IPS-18a (cell line): Measurements from ENCODE around the gene TTC28.
"Not testable (repeated sequence)": the region's sequence is repeated elsewhere in the genome, so short reads cannot be mapped to it uniquely, and the experiment has no call there.

Experiments used
- H3K27ac ChIP-seq: one replicate; pipeline ENCODE4 v1.5.1; 2013; ENCODE audit warnings: low read length
- H3K27me3 ChIP-seq: one replicate; pipeline ENCODE4 v1.6.1; 2013; ENCODE audit warnings: mild to moderate bottlenecking, low read length; ENCODE audit not compliant: control insufficient read depth, insufficient read depth
- H3K36me3 ChIP-seq: one replicate; pipeline ENCODE4 v1.6.1; 2013; ENCODE audit warnings: low read depth, low read length; ENCODE audit not compliant: control insufficient read depth
- H3K4me1 ChIP-seq: one replicate; pipeline ENCODE4 v1.6.1; 2013; ENCODE audit warnings: low read depth, low read length; ENCODE audit not compliant: control insufficient read depth
- H3K4me3 ChIP-seq: one replicate; pipeline ENCODE4 v1.5.1; 2013; ENCODE audit warnings: low read length
- H3K9ac ChIP-seq: one replicate; pipeline ENCODE4 v1.6.1; 2013; ENCODE audit warnings: mild to moderate bottlenecking, low read length, moderate library complexity
- H3K9me3 ChIP-seq: one replicate; pipeline ENCODE4 v1.6.1; 2013; ENCODE audit warnings: low read depth, low read length; ENCODE audit not compliant: control insufficient read depth

The TTC28 gene

GRCh38 chr22:28547132-28547842 is 132.4 kb downstream of the TTC28 start:
- Histone ChIP-seq H3K4me1 (peaks cover 9% of the 10 kb centered on the region), H3K9me3 (peaks cover 4% of the 10 kb centered on the region), H3K9ac (no peak overlapping the region), H3K36me3 (no peaks in the 10 kb centered on the region), H3K27me3 (no peaks in the 10 kb centered on the region), H3K27ac (no peak overlapping the region), H3K4me3 (no peak overlapping the region)

- Histone ChIP-seq H3K27me3 (no peaks in the 10 kb centered on the region), H3K4me3 (no peak overlapping the region), H3K4me1 (peaks cover 8% of the 10 kb centered on the region), H3K27ac (no peak overlapping the region), H3K36me3 (no peaks in the 10 kb centered on the region), H3K9me3 (peaks cover 4% of the 10 kb centered on the region), H3K9ac (no peak overlapping the region)
These were observed 135.2 kb downstream of the TTC28 start for GRCh38 chr22:28544431-28544868.

DNA sequence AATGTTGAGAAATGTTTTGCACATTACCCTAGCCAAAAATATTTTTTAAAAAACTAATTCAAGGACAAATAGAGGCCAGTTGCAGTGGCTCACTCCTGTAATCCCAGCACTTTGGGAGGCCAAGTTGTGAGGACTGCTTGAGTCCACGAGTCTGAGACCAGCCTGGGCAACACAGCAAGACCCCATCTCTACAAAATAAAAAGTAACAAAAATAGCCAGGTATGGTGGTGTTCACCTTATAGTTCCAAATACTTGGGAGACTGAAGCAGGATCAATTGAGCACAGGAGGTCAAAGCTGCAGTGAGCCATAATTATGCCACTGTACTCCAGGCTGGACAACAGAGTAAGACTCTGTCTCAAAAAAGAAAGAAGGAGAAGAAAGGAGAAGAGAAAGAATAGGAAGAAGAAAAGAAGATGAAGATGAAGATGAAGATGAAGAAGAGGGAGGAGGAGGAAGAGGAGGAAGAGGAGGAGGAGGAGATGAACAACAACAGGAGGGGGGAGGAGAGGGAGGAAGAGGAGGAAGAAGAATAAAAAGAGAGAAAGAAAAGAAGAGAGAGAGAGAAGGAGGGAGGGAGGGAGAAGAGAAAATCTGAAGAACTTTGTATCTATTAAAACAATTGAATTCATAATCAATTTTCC is 136.5 kb downstream of the TTC28 start:
- H3K9me3 ChIP-seq: peaks cover 4% of the 10 kb centered on the region
- no peak overlapping the region for H3K4me3 ChIP-seq
- no peaks in the 10 kb centered on the region for H3K27me3 ChIP-seq
- no peak overlapping the region for H3K27ac ChIP-seq
- H3K36me3 ChIP-seq: no peaks in the 10 kb centered on the region
- H3K4me1 ChIP-seq: peaks cover 8% of the 10 kb centered on the region
- H3K9ac ChIP-seq: no peak overlapping the region

DNA sequence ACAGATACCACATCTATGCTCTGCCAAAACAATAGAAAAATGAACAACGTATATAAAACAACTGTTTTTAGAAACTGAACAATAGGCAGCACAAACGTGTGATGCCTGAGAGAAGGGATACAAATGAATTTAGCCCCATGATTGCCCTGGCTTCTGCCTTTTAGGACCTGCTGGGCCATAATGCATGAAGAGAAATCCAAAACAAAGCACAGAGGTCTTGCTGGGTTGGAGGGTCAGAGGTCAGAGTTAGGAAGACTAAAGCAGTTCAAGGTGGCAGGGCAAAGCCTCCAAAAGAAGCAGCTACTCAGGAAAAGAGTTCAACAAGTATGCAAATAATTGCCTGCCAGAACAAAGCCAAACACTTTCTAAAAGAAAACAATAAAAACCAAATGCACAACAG is 138.5 kb downstream of the TTC28 start:
- no peak overlapping the region for H3K9ac ChIP-seq
- no peak overlapping the region for H3K27ac ChIP-seq
- H3K4me3 ChIP-seq: no peak overlapping the region
- peaks cover 8% of the 10 kb centered on the region for H3K4me1 ChIP-seq
- H3K36me3 ChIP-seq: no peaks in the 10 kb centered on the region
- no peaks in the 10 kb centered on the region for H3K27me3 ChIP-seq
- H3K9me3 ChIP-seq: peaks cover 4% of the 10 kb centered on the region

GRCh38 chr22:28538922-28539321 is 140.7 kb downstream of the TTC28 start:
- Histone ChIP-seq H3K4me1 (peaks cover 8% of the 10 kb centered on the region), H3K9ac (no peak overlapping the region), H3K36me3 (no peaks in the 10 kb centered on the region), H3K9me3 (peaks cover 4% of the 10 kb centered on the region), H3K27ac (no peak overlapping the region), H3K4me3 (no peak overlapping the region), H3K27me3 (no peaks in the 10 kb centered on the region)

GRCh38 chr22:28530565-28530964 is 149.1 kb downstream of the TTC28 start:
- H3K9ac ChIP-seq, H3K27ac ChIP-seq, H3K36me3 ChIP-seq, H3K4me3 ChIP-seq, H3K27me3 ChIP-seq, H3K9me3 ChIP-seq, H3K4me1 ChIP-seq: not testable (repeated sequence)

- H3K4me1 ChIP-seq, H3K4me3 ChIP-seq, H3K27ac ChIP-seq, H3K27me3 ChIP-seq, H3K9ac ChIP-seq, H3K36me3 ChIP-seq, H3K9me3 ChIP-seq: not testable (repeated sequence)
These were observed 150.5 kb downstream of the TTC28 start for GRCh38 chr22:28529144-28529543.

DNA sequence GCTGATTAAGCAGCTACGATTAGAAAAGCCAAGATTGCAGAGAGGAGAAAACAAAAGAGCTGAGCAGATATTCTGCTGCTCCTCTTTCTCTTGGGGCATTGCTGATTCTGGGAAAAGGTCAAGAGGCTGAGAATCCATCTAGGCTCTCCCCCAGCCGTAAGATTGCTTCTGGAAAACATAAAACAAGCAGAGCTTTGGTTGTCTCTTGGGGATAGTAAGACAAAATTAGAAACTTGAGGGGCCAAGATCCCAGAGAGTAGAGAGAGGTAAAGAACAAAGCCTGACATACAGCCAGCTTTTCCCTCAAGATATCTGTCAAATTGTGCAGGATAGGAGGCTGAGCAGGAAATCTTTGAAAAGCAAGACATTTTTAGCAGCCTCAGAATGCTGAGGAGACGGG is 158.2 kb downstream of the TTC28 start:
- Histone ChIP-seq H3K27ac (no peak overlapping the region), H3K9ac (no peak overlapping the region), H3K27me3 (no peaks in the 10 kb centered on the region), H3K36me3 (no peaks in the 10 kb centered on the region), H3K9me3 (no peaks in the 10 kb centered on the region), H3K4me1 (no peaks in the 10 kb centered on the region), H3K4me3 (no peak overlapping the region)

GRCh38 chr22:28514321-28514821 is 165.3 kb downstream of the TTC28 start:
- no peak overlapping the region for H3K27ac ChIP-seq
- no peak overlapping the region for H3K4me3 ChIP-seq
- H3K9ac ChIP-seq: no peak overlapping the region
- no peaks in the 10 kb centered on the region for H3K4me1 ChIP-seq
- no peaks in the 10 kb centered on the region for H3K36me3 ChIP-seq
- no peaks in the 10 kb centered on the region for H3K27me3 ChIP-seq
- no peaks in the 10 kb centered on the region for H3K9me3 ChIP-seq

DNA sequence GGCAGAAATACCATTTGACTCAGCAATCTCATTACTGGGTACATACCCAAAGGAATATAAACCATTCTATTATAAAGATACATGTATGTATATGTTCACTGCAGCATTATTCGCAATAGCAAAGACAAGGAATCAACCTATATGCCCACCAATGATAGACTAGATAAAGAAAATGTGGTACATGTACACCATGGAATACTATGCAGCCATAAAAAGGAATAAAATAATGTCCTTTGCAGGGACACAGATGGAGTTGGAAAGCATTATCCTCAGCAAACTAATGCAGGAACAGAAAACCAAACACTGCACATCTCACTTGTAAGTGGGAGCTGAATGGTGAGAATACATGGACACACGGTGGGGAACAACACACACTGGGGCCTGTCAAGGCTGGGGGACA is 167.3 kb downstream of the TTC28 start:
- H3K27me3 ChIP-seq, H3K9ac ChIP-seq, H3K27ac ChIP-seq, H3K4me3 ChIP-seq, H3K4me1 ChIP-seq, H3K36me3 ChIP-seq, H3K9me3 ChIP-seq: not testable (repeated sequence)

DNA sequence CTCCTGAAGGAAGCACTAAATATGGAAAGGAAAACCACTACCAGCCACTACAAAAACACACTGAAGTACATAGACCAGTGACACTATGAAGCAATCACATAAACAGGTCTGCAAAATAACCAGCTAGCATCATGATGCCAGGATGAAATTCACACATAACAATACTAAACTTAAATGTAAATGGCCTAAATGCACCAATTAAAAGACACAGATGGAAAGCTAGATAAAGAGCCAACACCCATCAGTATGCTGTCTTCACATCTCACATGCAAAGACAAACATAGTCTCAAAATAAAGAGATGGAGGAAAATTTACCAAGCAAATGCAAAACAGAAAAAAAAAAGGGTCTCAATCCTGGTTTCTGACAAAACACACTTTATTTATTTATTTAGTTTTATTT is 171.7 kb downstream of the TTC28 start:
- Histone ChIP-seq H3K4me3 (no peak overlapping the region), H3K36me3 (no peaks in the 10 kb centered on the region), H3K9me3 (no peaks in the 10 kb centered on the region), H3K27ac (no peak overlapping the region), H3K27me3 (no peaks in the 10 kb centered on the region), H3K4me1 (no peaks in the 10 kb centered on the region), H3K9ac (no peak overlapping the region)

GRCh38 chr22:28506150-28506535 is 173.5 kb downstream of the TTC28 start:
- Histone ChIP-seq H3K4me3 (no peak overlapping the region), H3K27ac (no peak overlapping the region), H3K9ac (no peak overlapping the region), H3K36me3 (no peaks in the 10 kb centered on the region), H3K9me3 (no peaks in the 10 kb centered on the region), H3K4me1 (no peaks in the 10 kb centered on the region), H3K27me3 (no peaks in the 10 kb centered on the region)
